ENCODE results near the gene CLEC2D.
"Not testable (repeated sequence)": the region's sequence is repeated elsewhere in the genome, so short reads cannot be mapped to it uniquely, and the experiment has no call there.

Gene CLEC2D

DNA sequence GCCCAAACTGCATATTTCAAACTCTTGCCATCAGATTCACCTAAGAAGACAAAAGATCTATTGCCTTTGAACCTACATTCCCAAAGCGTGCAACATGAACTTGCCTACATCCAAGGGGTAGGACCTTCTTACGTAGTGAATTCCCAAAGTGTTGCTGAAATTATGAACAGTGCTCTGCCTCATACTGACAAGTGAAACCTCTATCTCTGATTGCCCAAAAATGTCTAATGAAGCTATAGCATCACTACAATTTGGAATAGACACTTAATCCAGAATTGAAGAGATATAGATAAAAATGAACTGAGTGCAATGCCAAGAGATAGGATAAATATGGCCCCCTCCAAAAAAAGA, 31.1 kb downstream of the CLEC2D start:
- no peak for DNase-seq

DNA sequence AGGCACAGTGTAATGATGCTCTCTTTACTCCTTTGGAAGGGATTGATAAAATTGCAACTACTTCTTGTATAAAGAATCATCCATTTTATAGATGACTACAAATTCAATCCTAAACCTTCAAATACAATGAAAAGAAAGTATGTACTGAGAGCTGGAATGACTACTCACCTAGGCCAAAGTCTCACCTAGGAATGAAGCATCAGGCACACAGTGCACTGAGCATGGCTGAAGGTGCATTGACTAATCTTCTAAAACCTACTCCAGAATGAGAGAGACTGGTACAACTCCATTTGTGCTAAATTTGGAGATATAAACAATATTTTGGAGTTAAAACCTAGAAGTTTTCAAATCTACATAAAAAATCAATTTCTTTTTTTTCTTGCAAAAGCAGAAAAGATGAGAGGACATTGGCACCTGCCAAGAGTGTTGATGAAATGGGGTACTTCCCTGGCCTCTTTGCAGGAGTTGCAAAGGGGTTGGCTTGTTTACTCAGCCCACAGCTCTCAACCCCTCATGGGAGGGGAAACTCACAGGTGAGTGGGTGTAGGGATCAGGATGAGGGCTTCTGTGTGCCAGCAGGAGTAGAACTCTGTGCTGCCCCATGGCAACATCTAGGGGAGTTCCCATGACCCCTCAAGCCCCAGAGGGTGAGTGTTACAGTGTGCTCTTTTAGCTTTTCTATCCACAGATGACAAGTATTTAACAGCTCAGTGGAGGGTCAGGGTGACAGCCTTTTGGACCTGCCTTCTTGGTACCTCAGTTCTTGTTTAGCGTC, 32.1 kb downstream of the CLEC2D start:
- no peak for DNase-seq

DNA sequence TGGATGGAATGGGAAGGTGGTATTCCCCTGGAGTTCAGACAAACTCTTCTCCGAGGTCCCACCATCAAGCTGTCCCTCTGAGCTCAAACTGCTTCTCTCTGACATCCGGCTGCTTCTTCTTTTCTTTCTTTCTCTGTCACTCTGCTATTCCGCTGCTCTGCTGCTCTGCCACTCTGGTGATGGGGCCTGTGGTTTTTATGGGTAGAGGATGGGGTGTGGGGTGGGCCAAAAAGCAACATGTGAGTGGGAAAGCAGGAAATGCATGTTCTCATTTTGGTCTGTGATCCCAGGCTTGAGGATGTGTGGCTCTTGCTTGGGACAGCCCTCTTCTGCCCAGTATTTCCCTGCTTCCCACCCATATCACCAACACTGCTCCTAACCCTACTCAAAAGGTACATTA, 32.7 kb downstream of the CLEC2D start:
- DNase-seq, result no peak

DNA sequence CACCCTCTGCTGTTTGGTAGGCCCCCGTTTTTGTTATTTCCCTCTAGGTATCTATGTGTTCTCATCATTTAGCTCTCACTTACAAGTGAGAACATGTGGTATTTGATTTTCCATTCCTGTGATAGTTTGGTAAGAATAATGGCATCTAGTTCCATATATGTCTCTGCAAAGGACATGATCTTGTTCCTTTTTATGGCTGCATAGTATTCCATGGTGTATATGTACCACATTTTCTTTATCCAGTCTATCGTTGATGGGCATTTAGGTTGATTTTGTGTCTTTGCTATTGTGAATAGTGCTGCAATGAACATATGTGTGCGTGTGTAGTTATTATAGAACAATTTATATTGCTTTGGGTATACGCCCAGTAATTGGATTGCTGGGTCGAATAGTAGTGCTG, 35.0 kb downstream of the CLEC2D start:
- not testable (repeated sequence) for DNase-seq

DNA sequence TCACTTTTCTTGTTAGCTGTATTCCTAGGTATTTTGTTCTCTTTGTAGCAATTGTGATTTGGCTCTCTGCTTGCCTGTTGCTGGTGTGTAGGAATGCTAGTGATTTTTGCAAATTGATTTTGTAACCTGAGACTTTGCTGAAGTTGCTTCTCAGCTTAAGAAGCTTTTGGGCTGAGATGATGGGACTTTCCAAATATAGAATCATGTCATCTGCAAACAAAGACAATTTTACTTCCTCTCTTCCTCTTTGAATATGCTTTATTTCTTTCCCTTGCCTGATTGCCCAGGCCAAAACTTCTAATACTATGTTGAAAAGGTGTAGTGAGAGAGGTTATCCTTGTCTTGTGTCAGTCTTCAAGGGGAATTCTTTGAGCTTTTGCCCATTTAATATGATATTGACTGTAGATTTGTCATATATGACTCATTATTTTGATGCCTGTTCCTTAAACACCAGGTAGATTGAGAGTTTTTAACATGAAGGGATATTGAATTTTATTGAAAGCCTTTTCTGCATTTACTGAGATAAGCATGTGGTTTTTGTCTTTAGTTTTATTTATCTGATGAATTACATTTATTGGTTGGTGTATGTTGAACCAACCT, 36.7 kb downstream of the CLEC2D start:
- DNase-seq, result no peak

DNA sequence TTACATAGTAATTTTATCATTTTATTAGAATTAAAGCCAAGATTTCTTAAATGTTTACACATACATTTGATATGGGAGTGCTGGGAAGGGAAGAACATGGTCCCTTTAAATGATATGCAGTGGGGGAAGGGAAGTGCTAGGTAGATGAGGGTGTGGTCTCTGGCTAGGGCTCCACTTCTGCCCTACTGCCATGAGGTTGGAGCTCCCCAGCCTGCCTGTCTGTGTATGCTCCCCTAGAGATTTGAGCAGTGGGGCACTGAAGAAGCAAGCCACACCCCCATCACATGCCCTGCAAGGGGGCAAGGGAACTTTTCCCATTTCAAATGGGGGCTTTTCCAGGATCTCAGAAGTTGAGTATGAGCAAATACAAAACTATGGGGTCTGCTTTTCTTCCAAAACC, 37.8 kb downstream of the CLEC2D start:
- no peak for DNase-seq

DNA sequence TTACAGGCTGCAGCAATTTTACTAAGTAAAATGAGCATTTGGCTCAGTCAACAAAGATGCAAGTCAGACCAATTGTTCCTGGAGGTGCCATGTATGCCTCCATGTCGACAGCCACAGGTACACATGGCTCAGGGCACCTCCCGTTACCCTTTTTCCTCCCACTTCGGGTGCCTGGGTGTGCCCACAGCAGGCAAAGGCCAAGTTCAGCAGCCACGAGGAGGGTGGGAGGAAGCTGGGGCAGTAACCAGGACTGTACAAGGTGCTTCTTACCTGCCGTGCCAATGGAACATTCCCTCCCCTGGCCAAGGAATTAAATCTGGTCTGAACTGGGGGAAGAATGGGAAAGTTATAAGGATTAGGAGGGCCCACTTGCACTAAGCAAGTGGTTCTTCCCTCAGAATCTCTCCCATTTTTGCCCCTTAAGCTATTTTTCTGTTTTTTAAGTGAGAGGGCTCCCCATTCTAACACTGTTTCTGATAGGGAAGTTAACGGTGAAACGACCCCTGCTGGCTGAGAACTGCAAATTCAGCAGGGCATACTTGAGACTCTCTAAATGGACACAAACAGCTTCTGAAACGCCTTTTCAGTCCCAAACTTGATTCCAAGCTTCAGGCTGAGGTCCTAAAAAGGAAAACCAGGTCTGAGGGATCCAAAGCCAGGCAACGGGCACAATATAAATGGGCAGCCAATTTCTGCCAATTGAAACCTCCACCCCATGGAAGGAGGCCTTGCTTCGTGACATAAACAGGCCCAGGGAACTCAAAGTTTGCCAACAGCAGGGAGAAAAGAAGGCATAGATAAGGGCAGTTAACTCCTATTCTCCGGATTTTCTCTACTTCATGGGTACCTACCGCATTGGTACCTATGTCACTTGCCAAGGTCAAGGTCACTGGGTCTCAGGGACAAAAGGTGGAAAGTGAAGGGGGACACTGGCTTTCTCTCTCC, 38.6 kb downstream of the CLEC2D start:
- DNase-seq, result no peak

DNA sequence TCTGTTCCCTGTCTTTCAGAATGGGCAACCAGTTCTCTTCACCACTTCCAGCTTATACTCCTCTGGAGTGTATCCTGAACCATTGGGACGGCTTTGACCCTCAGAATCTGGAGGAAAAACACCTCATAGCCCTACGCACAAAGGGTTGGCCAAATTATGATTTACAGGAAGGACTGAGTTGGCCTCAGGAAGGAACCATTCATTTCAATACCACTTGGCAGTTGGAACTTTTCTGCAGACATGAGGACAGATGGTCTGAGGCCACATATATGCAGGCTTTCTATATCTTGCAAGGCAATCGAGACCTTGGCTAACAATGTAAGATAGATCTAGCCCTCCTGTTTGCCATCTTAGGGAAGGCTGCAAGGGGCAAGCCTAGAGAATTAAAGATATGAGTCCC, 39.3 kb downstream of the CLEC2D start:
- DNase-seq, result no peak

DNA sequence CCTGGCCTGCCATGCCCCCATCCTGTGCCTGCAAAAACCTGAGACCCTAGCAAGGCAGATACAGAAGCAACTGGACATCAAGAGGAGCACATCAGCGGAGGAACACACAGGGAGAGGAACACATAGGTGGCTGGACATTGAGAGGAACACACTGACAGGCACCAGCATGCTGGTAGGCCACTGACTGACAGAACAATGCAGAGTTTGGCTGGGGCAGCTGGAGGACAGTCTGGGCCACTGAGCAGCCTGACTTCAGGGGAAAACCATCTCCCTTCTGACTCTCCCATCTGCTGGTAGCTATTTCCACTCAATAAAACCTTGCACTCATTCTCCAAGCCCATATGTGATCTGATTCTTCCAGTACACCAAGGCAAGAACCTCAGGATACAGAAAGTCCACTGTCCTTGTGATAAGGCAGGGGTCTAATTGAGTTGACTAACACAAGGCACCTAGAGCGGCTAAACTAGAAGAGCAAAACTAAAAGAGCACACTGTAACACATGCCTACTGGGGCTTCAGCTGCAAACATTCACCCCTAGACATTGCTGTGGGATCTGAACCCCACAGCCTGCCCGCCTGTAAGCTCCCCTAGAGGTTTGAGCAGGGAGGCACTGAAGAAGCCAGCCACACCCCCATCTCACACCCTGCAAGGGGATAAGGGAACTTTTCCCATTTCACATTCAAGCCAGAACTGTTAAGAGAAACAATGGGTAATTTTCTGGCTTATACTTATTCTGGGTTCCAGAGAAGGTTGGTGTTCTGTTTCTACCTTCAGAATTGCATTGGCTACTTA, 41.3 kb downstream of the CLEC2D start:
- no peak for DNase-seq

DNA sequence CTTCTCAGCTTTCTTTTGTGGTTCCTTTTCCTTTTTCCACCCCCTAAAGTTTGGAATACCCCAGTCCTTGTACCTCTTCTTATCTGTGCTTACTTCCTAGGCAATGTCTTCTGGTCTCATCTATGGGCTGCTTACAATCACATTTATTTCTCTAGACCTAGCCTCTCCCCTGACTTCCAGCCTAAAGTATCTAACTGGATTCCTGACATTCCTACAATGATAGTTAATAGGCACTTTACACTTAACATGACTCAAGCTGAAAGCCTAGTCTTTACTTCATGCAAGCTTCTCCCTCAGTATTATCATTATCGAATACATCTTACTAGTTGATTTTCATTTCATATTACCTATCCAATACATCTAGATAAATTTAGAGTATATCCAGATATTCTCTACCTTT, 42.2 kb downstream of the CLEC2D start:
- DNase-seq, result no peak

DNA sequence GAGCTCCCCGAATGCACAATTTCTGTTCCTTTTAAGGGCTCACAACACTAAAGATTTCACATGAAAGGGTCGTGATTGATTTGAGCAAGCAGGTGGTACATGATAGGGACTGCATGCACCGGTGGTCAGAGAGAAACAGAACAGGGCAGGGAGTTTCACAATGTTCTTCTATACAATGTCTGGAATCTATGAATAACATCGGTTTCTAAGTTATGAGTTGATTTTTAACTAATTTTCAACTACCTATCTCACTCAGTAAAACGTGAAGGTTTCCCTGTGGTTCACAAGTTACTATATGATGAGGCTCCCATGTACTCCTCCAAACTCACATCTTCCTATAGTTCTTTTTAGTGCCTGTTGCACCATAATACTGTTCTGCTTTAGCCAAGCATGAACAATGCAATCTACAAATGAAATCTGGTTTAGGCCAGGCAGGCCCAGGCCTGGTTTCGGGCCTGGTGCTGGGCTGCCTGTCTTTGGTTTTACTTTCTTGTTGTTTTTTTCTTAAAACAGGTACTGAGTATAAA, 43.6 kb downstream of the CLEC2D start:
- DNase-seq, result not testable (repeated sequence)

DNA sequence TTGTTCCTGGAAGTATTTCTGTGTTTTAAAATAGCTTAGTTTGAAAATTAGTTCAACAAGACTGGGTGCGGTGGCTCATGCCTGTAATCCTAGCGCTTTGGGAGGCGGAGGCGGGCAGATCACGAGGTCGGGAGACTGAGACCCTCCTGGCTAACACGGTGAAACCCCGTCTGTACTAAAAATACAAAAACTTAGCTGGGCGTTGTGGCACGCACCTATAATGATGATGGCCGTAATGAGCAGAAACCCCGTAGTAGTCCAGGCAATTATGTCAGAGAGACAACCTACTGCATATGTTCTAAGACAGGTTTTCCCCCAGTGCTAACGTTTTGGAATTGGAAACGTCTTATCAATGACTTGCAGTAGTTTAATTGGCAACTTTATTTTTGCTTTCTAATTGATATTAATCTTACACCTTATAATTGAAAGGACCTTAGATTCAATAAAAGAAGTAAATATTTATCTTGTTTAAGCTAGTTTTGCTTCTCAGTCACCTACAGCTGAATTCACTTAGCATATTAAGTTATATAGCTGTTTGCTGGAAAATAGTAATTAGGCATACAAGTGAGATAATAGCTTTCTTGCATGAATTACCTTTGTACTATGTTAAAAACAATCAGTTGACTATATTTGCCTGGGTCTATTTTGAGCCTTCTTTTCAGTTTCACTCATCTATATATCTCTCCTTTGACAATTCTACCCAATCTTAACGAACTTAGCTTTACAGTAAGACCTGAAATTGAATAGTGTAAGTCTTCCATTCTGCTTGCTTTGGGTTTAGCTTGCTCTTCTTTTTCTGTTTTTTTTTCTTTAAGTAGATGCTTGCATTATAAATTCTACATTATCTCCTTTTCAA, 47.8 kb downstream of the CLEC2D start:
- no peak for DNase-seq

DNA sequence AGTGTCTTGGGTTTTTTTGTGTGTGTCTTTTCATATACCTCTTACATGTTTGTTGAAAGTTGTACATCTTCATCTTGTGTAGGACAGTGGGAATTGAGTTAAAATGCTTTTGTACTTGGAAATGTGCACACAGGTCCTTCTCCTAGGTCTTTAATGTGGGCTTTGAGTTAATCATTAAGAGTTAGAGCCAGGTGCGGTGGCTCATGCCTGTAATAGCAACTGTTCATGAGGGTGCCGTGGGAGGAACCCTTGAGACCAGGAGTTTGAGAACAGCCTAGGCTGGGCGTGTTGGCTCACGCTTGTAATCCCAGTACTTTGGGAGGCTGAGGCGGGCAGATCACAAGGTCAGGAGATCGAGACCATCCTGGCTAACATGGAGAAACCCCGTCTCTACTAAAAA, 49.5 kb downstream of the CLEC2D start:
- no peak for DNase-seq

DNA sequence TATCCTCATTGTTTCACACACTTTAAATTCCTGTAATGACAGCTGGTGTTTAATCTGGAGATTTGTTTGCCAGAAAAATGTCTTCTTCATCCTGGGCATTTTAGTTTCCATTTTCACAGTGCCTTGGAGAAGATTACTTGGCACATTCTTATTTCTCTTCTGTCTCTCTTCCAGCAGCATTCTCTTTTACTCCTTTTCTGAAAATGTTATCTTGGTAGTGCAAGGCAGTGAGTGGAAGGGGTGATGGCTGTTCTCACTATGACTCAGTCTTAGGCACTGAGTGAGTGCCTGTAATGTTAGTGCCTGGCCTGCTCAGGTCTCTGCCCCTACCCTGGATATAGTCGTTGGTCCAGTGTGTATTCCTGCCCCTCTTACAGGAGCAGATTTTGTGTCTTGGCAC, 50.3 kb downstream of the CLEC2D start:
- DNase-seq, result no peak

DNA sequence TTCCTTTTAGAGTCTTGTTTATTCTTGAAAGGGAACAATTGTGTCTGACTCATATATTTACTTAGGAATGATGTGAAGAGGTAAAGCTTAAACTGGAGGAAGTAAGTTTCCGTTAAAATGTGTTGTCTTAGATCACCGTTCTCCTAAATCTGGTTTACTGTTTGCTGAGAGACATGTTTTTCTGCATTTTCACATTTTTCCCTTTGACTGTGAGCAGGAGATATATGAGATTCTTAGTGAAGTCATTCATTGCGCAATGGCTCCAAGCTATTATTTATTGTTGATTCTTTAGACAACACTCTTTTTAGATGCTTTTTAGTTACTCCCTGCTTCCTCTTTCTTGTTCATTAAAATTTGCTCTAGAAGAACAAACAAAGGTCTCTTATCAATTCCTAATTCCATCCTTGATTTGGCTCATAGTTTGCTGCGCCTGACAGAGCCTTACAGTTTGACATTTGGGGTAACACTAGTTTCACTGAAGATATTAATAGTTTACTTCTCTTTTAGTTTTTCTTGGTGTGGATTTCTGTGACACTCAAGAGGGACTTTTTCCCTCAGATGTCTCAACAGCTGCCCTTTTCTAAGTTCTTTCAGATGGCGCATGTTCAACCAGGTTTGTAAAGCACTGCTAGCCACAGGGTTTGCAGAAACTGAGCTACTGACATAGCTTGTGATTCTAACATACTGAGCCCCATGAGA, 52.0 kb downstream of the CLEC2D start:
- no peak for DNase-seq

DNA sequence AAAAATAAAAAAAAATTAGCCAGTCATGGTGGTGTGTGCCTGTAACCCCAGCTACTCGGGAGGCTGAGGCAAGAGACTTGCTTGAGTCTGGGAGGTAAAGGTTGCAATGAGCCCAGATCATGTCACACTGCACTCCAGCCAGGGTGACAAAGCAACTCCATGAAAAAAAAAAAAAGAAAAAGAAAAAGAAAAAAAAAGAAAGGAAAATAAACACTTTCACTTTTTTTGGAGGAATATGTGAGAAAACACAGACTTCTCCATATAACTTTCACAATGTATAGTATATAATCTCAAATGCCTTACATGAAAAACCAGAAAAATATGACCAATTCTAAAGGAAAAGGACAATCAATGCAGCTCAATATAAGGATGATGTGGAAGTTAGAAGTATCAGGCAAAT, 54.5 kb downstream of the CLEC2D start:
- no peak for DNase-seq

DNA sequence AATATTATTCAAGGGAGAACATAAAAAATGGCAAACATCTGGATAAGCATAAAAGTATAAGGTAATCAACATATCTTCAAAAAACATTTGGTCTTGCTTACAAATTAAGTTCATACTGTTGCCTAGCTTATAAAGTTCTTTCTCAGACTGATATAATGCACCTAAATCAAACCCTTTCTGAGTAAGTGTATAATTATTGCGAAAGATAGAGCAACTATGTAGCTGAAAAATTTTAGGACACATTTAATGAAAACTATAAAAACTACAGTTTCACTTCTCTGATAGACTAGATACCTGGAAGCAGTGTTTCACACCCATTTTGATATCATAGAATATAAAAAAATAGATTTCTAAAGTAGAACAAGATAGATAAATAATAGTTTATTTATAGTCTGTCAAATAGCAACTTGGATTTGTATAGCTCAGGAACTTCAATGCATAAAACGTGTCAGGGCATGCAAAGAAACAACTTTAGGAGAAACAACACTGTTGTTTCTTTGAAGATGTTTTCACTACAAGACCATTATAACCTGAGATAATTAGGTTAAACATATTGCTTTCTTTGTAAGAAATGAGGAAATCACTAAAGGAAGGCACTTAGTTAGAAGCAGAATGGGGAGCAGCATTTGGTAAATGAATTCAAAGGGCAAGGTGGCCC, 55.8 kb downstream of the CLEC2D start:
- DNase-seq, result no peak

DNA sequence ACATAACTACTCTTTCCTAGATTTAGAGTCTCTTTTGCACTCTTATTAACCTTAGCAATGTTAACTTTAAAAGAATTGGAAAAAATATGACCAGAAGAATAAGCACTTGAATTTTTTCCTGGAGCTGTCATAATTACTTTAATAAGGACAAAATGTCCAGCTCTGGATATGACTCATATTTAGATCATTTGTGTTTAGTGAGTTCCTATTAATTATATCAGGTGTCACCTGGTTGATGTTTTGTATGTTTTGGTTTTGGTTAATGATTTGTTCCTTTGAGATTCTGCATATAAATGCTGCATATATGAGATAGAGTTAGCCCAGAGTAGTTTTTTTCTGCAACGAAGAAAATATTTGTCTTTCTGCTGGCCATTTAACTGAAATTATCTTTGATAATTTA, 58.3 kb downstream of the CLEC2D start:
- no peak for DNase-seq

DNA sequence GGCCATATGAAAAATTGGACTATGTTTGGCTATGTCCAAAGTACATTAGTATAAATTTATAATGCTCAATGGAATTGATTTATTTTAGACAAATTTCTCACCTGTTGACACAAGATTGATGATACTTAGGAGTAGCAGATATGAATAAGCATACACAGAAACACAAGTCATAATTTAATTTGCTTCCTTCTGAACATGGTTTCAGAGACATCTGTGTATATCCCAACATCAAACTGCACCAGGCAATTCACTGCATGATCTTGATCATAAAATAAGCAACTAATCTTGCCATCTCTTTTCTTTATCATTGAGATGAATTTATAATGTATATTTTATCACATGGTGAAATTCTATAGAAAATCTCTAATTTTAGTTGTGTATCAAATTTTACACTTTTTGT, 59.6 kb downstream of the CLEC2D start:
- no peak for DNase-seq

DNA sequence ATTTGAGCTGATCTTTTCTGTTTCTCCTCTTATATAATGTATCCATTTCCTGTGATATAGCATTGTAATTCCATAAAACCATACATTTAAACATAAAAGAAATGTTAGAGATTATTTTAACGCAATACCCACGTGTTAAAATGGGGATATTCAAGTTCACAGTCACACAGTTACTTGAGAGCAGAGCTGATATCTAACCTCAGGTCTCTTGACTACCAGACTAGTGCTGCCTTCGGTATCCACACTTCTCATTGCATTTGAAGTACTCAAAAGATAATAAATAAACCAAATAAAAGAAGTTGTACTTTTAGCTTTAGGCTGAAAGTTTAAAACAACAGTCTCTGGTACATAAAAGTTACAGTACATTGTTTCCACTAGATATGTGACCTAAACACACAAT, 60.5 kb downstream of the CLEC2D start:
- no peak for DNase-seq

DNA sequence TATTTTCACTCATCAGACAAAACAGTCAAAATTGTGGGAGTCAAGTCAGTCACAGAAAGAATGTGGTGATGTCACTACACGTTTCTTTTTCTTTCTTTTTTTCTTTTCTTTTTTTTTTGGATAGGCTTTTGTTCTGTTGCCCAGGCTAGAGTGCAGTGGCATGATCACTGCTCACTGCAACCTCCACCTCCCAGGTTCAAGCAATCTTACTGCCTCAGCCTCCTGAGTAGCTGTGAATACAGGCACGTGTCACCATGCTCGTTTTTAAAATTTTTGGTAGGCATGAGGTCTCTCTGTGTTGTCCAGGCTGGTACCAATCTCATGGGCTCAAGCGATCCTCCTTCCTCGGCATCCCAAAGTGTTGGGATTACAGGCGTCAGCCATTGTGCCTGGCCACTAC, 61.1 kb downstream of the CLEC2D start:
- no peak for DNase-seq

Data from NCI-H2081 treated with DMSO at 0.1 percent for 48 hours (cell line).